GM12878 (cell line): ENCODE data around the gene MLEC. TPM values are rescaled to one million over a fixed set of nuclear protein-coding genes. Genes with fewer than 3 reads are reported as not detected.

Source experiments
- ATAC-seq: fragments of 200-7000 bp; cut with Tn5 transposase; 3 replicates; pipeline ENCODE4 v1.9.1; 2020; ENCODE audit warnings: mild to moderate bottlenecking, moderate library complexity
- BruUV-seq: library from RNA; stranded (reverse); fragments of 400-500 nt; replicated peaks from 2 replicates; lab custom pipeline; 2021; lab: Mats Ljungman, UMichigan
- CTCF ChIA-PET: fragments of 300-600 bp; sonication (Branson Sonifier 250); formaldehyde crosslinking; extraction: SDS; loops from one replicate; lab custom pipeline; 2021; ENCODE audit warnings: inconsistent platforms; lab: Yijun Ruan, JAX
- POLR2A ChIA-PET: fragments of 350-600 bp; formaldehyde crosslinking; extraction: SDS; loops from one replicate; lab custom pipeline; 2021; ENCODE audit warnings: inconsistent platforms; lab: Charles Lee
- RAD21 ChIA-PET: fragments of 300-600 bp; sonication (Branson Sonifier 250); formaldehyde crosslinking; loops from one replicate; lab custom pipeline; 2023; ENCODE audit warnings: antibody characterized with exemption; ENCODE audit not compliant: unreplicated experiment; lab: Charles Lee
- SMC1A ChIA-PET: fragments of 300-600 bp; sonication (Branson Sonifier 250); formaldehyde crosslinking; loops from one replicate; lab custom pipeline; 2023; ENCODE audit not compliant: unreplicated experiment, uncharacterized antibody; lab: Charles Lee
- DNase-seq: peaks from one replicate; pipeline ENCODE4 v3.0.0-alpha.2; 2011; ENCODE audit warnings: low read depth, low spot score
- FAIRE-seq: peaks from 3 replicates; lab custom pipeline; 2011; peaks lifted over from hg19 to GRCh38; lab: Jason Lieb, UNC
- H2AFZ ChIP-seq: 2 replicates; pipeline ENCODE4 v1.6.0; 2011; ENCODE audit warnings: low read depth, low read length, control low read depth; ENCODE audit not compliant: control insufficient read depth
- H3K27ac ChIP-seq: 2 replicates; pipeline ENCODE4 v1.5.1; 2011; ENCODE audit warnings: control low read depth; ENCODE audit not compliant: control insufficient read depth, insufficient read depth
- H3K27me3 ChIP-seq, 2 experiments: replicated peaks in 1 of 2; 2 replicates each; pipeline versions ENCODE4 v1.6.0 to v1.6.1; 2011; ENCODE audit warnings: low read length in 1 of 2; ENCODE audit not compliant: control insufficient read depth in 2 of 2, insufficient read depth in 2 of 2
- H3K36me3 ChIP-seq, 2 experiments: 2 replicates each; pipeline ENCODE4 v1.5.1; 2011; ENCODE audit warnings: low read length in 1 of 2; ENCODE audit not compliant: control insufficient read depth in 2 of 2, insufficient read depth in 2 of 2
- H3K4me1 ChIP-seq: 2 replicates; pipeline ENCODE4 v1.6.1; 2011; ENCODE audit warnings: mild to moderate bottlenecking, low read length, moderate library complexity, mixed read lengths; ENCODE audit not compliant: control insufficient read depth, insufficient read depth
- H3K4me2 ChIP-seq: 2 replicates; pipeline ENCODE4 v1.6.0; 2011; ENCODE audit warnings: control low read depth; ENCODE audit not compliant: control insufficient read depth, insufficient read depth
- H3K4me3 ChIP-seq: fragments of 200-600 bp; sonication (generic); 2 replicates; pipeline ENCODE4 v1.5.1; 2016
- H3K79me2 ChIP-seq: 2 replicates; pipeline ENCODE4 v1.6.0; 2011; ENCODE audit warnings: low read length; ENCODE audit not compliant: control insufficient read depth, insufficient read depth
- H3K9ac ChIP-seq: 2 replicates; pipeline ENCODE4 v1.8.0; 2011; ENCODE audit warnings: low read length, control low read depth, mixed read lengths; ENCODE audit not compliant: control insufficient read depth, insufficient read depth
- H3K9me3 ChIP-seq: replicated peaks from 3 replicates; pipeline ENCODE4 v1.5.1; 2011; ENCODE audit warnings: mild to moderate bottlenecking, low read length; ENCODE audit not compliant: control insufficient read depth, insufficient read depth
- H4K20me1 ChIP-seq: 2 replicates; pipeline ENCODE4 v1.6.0; 2011; ENCODE audit not compliant: control insufficient read depth, insufficient read depth
- CBX5 ChIP-seq: sonication (generic); IDR thresholded peaks from 2 replicates; pipeline ENCODE4 v1.6.1; 2016; ENCODE audit warnings: low read depth, moderate library complexity, mild to moderate bottlenecking, inconsistent platforms
- ETV6 ChIP-seq, 2 experiments: fragments of 450-650 bp in 1 of 2; IDR thresholded peaks in 1 of 2; conservative IDR thresholded peaks in 1 of 2; 2 replicates each; pipeline ENCODE4 v1.6.1; 2014; ENCODE audit warnings: antibody characterized with exemption in 1 of 2, borderline replicate concordance in 1 of 2, low read depth in 1 of 2, mild to moderate bottlenecking in 1 of 2, moderate library complexity in 1 of 2
- HDAC6 ChIP-seq: fragments of 200-600 bp; sonication (generic); IDR thresholded peaks from one replicate; pipeline ENCODE4 v1.8.0; 2017; ENCODE audit warnings: antibody characterized with exemption; ENCODE audit not compliant: unreplicated experiment
- JUND ChIP-seq: IDR thresholded peaks from 2 replicates; pipeline ENCODE4 v1.6.1; 2012; ENCODE audit warnings: low read depth, mild to moderate bottlenecking, low read length, improper control_type of control experiment, moderate library complexity
- MEF2B ChIP-seq: fragments of 450-650 bp; IDR thresholded peaks from 2 replicates; pipeline ENCODE4 v1.6.1; 2018; ENCODE audit warnings: mild to moderate bottlenecking, moderate library complexity; ENCODE audit not compliant: partially characterized antibody, poor library complexity, severe bottlenecking
- NR2C1 ChIP-seq: fragments of 450-650 bp; IDR thresholded peaks from 2 replicates; pipeline ENCODE4 v1.6.1; 2017; ENCODE audit warnings: antibody characterized with exemption, mild to moderate bottlenecking, moderate library complexity
- NR2F1 ChIP-seq: fragments of 450-650 bp; conservative IDR thresholded peaks from 2 replicates; pipeline ENCODE4 v1.6.1; 2017; ENCODE audit warnings: mild to moderate bottlenecking
- RAD51 ChIP-seq: fragments of 450-650 bp; IDR thresholded peaks from 2 replicates; pipeline ENCODE4 v1.6.1; 2016; ENCODE audit warnings: moderate library complexity, mild to moderate bottlenecking, inconsistent platforms
- SRF ChIP-seq, 2 experiments: IDR thresholded peaks; 2 replicates each; pipeline ENCODE4 v1.6.1; 2011; ENCODE audit warnings: low read depth in 2 of 2, low read length in 2 of 2, mild to moderate bottlenecking in 1 of 2, moderate library complexity in 1 of 2
- STAT3 ChIP-seq: IDR thresholded peaks from 2 replicates; pipeline ENCODE4 v1.6.1; 2011; ENCODE audit warnings: low read depth, low read length, improper control_type of control experiment
- SUZ12 ChIP-seq: fragments of 200-600 bp; sonication (generic); IDR thresholded peaks from one replicate; pipeline ENCODE4 v1.6.1; 2018; ENCODE audit warnings: antibody characterized with exemption, mild to moderate bottlenecking; ENCODE audit not compliant: unreplicated experiment
- ZNF622 ChIP-seq: fragments of 450-650 bp; IDR thresholded peaks from 2 replicates; pipeline ENCODE4 v1.6.1; 2017; ENCODE audit warnings: mild to moderate bottlenecking, inconsistent platforms
- WGBS: methylation state at CpG from one replicate; pipeline ENCODE4 v1.1.6; 2016; ENCODE audit warnings: low lambda C conversion rate; ENCODE audit not compliant: insufficient replicate concordance, insufficient coverage; ENCODE audit errors: missing lambda C conversion rate; 5-methylcytosine and 5-hydroxymethylcytosine counted together
- in situ Hi-C: fragments of 300-500 bp; cut with MboI; formaldehyde crosslinking; loops from 9 replicates; pipeline ENCODE4 v1.14.3; 2018; ENCODE audit warnings: mixed read lengths
- intact Hi-C: fragments of 100-400 bp; cut with micrococcal nuclease; formaldehyde crosslinking; loops from one replicate; pipeline ENCODE4 v1.14.2; 2022; ENCODE audit not compliant: unreplicated experiment
- polyA plus RNA-seq, 11 experiments: library from polyadenylated mRNA; depleted of rRNA in 4 of 11; unstranded in 6 of 11; stranded (reverse) in 5 of 11; fragments of >200 nt; fragmentation: Nextera tagmentation in 4 of 11; fragmentation: Illumina TruSeq in 1 of 11; extraction: Ambion mirVana in 4 of 11; extraction: Trizol in 1 of 11; gene quantifications; 1 replicate in 1 of 11; 2 replicates in 10 of 11; pipeline versions ENCODE4 v1.2.1 to v1.2.3, GENCODE V29; 2011 to 2016; ENCODE audit warnings: inconsistent platforms in 2 of 11, missing spikeins in 2 of 11, low read depth in 1 of 11
- total RNA-seq, 4 experiments: library from RNA; depleted of rRNA in 3 of 4; stranded (reverse); fragments of >200 nt in 3 of 4; fragmentation: Illumina TruSeq in 1 of 4; extraction: Trizol in 1 of 4; gene quantifications; 2 replicates each; pipeline versions ENCODE4 v1.2.1 to v1.2.3, GENCODE V29; 2013 to 2021
- TF ChIP-seq, protein P1 (sequence below): fragments of 450-650 bp; IDR thresholded peaks from 2 replicates; pipeline ENCODE4 v1.6.1; 2016; ENCODE audit warnings: mild to moderate bottlenecking
- TF ChIP-seq, protein P2 (sequence below): fragments of 450-650 bp; IDR thresholded peaks from 2 replicates; pipeline ENCODE4 v1.6.1; 2016; ENCODE audit warnings: mild to moderate bottlenecking

The MLEC gene
- total and polyA plus RNA-seq, 10 of the 15 experiments (the other 5 are each of a cell fraction or from before 2014, with no cell fraction given): 26.7 to 172 (median 103) TPM

DNA sequence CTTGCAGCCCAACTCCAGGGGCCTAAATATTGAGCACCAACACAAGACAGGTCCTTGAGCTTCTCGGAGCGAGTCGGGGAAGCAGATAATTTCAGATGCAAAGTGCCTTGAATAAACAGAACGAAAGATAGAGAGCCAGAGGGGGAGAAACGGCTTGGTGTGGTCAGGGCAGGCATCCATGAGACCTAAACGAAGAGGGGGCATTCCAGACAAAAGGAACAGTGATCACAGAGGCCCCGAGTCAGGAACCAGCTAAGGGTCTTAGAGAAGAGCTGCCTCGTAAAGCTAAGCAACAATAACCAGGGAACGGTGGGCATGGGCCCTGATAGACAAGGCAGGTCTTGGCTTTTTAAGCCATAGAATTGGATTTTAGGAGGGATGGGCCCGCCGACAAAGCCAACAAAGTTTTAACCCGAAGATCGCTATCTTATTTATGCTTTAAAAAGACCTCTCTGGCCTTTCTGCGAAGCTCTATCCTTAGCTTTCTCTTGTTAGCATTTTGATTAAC lies 38.3 kb downstream of the MLEC start:
- WGBS: 35% methylated on average over 14 of the region's 14 CpGs
- ChIA-PET RAD21 (interaction anchor here (0.6 to 1.5 kb wide), 6 partner anchors 15 to 335 kb away, joined by 3 to 7 read pairs (median 4); partner anchors contain the start of genes POP5 and UNC119B), SMC1A (interaction anchor here (0.6 to 1.4 kb wide), 7 partner anchors 21 to 247 kb away, joined by 3 to 8 read pairs (median 3); partner anchors contain the start of gene POP5)
- Histone ChIP-seq H4K20me1 (no peaks in the 10 kb centered on the region), H3K9ac (peak overlapping the region; percentile 28; the same call in 1 of the 2 replicates), H3K36me3 (peaks cover 4 to 6% of the 10 kb centered on the region in 2 experiments), H3K79me2 (no peaks in the 10 kb centered on the region; the same call in 1 of the 2 replicates), H3K4me1 (peaks cover 22% of the 10 kb centered on the region), H3K4me3 (peak overlapping the region; percentile 59), H3K9me3 (no peaks in the 10 kb centered on the region), H3K4me2 (peak overlapping the region; percentile 53), H3K27ac (no peak overlapping the region), H3K27me3 (no peaks in the 10 kb centered on the region), H2AFZ (peak overlapping the region; percentile 88)
- intact Hi-C loops: no loop called here
- no peak for ATAC-seq
- DNase-seq: no peak
- TF ChIP-seq, protein P1, sequence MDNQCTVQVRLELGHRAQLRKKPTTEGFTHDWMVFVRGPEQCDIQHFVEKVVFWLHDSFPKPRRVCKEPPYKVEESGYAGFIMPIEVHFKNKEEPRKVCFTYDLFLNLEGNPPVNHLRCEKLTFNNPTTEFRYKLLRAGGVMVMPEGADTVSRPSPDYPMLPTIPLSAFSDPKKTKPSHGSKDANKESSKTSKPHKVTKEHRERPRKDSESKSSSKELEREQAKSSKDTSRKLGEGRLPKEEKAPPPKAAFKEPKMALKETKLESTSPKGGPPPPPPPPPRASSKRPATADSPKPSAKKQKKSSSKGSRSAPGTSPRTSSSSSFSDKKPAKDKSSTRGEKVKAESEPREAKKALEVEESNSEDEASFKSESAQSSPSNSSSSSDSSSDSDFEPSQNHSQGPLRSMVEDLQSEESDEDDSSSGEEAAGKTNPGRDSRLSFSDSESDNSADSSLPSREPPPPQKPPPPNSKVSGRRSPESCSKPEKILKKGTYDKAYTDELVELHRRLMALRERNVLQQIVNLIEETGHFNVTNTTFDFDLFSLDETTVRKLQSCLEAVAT: no peak
- no peak for TF ChIP-seq NR2F1
- no peak for TF ChIP-seq ZNF622
- TF ChIP-seq ETV6 (conservative IDR thresholded peaks at IDR 0.05 in 1 of 2, IDR thresholded peaks at IDR 0.05 in 1 of 2; ENCODE audit: borderline replicate concordance in 1 of 2, low read depth in 1 of 2): no peak
- no peak for TF ChIP-seq CBX5
- TF ChIP-seq MEF2B: no peak
- TF ChIP-seq RAD51: no peak
- TF ChIP-seq NR2C1: no peak
- TF ChIP-seq SUZ12: no peak
- TF ChIP-seq SRF (IDR thresholded peaks at IDR 0.05; ENCODE audit: low read depth in 2 of 2, low read length in 2 of 2): no peak
- no peak for TF ChIP-seq HDAC6
- no peak for TF ChIP-seq STAT3
- TF ChIP-seq, protein P2, sequence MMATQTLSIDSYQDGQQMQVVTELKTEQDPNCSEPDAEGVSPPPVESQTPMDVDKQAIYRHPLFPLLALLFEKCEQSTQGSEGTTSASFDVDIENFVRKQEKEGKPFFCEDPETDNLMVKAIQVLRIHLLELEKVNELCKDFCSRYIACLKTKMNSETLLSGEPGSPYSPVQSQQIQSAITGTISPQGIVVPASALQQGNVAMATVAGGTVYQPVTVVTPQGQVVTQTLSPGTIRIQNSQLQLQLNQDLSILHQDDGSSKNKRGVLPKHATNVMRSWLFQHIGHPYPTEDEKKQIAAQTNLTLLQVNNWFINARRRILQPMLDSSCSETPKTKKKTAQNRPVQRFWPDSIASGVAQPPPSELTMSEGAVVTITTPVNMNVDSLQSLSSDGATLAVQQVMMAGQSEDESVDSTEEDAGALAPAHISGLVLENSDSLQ: no peak
- no peak for TF ChIP-seq JUND
- TF ChIP-seq, all 136 proteins: peak for 0
- in situ Hi-C loops: no loop called here
- no TSS peak for BruUV-seq
- FAIRE-seq: no peak
- CTCF ChIA-PET: interaction anchor here (0.6 to 1.5 kb wide), 8 partner anchors 52 to 1477 kb away, joined by 3 to 10 read pairs (median 4); partner anchors contain the start of gene POP5
- POLR2A ChIA-PET: interaction anchor here (0.5 kb wide), 2 partner anchors 17 to 22 kb away, joined by 3 to 4 read pairs; no protein-coding TSS in a partner anchor
